GM21576 (cell line): ENCODE measurements around the gene PJA2.
"Not testable (repeated sequence)": the region's sequence is repeated elsewhere in the genome, so short reads cannot be mapped to it uniquely, and the experiment has no call there.

Experiments used
- ATAC-seq: cut with Tn5 transposase; IDR thresholded peaks from one replicate; pipeline ENCODE4 v1.9.1; 2021; ENCODE audit warnings: mild to moderate bottlenecking, moderate library complexity; ENCODE audit not compliant: unreplicated experiment

The PJA2 gene, protein sequence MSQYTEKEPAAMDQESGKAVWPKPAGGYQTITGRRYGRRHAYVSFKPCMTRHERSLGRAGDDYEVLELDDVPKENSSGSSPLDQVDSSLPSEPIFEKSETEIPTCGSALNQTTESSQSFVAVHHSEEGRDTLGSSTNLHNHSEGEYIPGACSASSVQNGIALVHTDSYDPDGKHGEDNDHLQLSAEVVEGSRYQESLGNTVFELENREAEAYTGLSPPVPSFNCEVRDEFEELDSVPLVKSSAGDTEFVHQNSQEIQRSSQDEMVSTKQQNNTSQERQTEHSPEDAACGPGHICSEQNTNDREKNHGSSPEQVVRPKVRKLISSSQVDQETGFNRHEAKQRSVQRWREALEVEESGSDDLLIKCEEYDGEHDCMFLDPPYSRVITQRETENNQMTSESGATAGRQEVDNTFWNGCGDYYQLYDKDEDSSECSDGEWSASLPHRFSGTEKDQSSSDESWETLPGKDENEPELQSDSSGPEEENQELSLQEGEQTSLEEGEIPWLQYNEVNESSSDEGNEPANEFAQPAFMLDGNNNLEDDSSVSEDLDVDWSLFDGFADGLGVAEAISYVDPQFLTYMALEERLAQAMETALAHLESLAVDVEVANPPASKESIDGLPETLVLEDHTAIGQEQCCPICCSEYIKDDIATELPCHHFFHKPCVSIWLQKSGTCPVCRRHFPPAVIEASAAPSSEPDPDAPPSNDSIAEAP

DNA sequence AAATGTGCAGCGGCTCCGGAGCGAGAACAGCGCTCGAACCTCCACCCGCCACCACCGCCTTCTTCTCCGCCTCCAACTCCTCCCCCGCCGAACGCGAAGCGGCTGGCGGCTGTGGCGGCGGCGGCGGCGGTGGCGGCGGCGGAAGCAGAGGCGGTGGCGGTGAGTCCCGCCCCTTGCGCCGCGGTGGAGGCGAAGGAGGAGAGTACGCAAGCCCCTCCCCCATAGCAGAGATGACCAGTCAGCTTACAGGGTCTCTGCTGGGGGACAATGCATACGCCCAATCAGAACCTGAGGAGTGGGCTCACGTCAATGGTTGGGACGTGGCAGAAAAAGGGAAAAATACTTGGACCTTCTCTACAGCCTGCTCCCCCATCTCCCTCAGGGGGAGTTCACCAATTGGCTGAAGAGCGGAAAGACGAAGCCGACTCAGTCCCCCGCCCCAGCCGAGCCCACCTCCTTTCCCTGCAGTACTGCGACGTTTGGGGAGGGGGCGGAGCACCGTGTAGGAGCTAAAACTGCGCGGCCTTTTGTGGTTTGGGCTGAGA lies at the start of gene PJA2:
TSS of gene PJA2 (minus strand) at position 131 of the 545 bp plus-strand sequence. CDS start 26,541 bp downstream, outside the sequence.
- ATAC-seq, result peak; percentile 79

- peak; percentile 100 for ATAC-seq
Measured at GRCh38 chr5:109455598-109456096, 45.9 kb upstream of the PJA2 start.

DNA sequence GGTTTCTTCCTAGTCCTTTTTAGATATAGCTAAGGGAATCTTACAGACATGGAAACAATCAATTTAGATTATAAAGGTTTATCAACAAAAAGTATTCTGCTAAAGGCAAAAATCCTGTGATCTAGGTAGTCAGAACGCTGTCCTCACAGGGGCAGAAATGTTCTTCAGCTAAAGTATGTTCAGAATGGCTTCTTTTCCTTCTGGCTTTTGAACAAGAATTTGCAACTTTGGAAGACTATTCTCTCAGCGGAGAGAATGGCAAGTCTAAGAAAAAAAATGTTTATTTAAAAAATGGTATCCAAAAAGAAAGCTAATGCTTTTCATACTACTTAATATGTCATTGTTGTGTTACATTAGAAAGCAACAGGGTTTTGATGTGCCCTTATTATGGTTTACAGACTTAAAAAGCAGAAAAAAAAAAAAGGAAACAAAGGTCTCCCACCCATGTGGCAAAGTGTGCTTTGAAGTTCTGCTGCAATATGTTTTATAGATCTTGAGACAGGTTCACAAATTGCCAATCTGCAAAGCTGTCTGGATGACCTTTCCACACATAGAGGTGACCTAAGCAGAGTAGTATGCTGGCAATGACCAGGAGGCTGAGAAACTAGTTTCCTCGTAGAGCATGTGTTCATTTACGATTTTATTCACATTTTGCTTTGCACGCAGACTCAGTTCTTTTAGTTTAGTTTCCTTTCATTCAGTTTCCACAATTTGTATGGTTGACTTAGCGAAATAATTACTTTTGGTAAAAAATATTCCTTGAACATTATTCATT lies 45.1 kb upstream of the PJA2 start:
- no peak for ATAC-seq

DNA sequence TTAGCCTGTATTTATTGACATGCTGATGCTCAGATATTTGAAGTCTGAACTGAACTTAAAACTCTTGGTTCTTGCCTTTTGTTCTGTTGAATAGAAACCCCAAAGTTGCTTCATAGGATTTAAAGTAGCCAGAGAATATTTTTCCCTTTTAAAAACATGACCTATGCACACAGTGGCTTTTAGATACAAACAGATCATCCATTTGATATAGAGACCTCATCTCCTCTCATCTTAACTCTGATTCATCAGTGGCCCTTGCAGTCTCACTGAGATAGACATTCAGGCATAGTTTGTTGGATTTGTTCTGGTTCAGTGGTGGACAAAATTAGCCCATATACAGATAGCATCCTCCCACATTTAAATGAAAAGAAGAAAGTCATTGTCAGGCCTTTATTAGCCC lies 43.5 kb upstream of the PJA2 start:
- ATAC-seq, result no peak

DNA sequence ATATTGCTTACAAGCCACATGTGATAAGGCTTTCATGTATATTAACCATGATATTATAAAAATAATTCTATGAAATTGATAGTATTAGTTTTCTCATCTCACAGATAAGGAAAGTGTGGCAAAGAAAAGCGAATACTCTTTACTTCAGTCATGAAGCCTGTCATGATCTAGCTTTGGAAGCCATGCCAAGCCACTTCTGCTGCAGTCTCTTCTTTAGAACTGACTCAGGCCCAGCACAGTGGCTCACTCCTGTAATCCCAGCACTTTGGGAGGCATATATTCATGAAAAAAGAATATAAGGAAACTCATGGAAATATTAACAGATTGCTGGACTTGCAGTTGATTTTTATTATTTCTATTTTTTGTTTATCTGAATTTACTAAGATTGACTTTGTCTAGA lies 42.9 kb upstream of the PJA2 start:
- no peak for ATAC-seq

- ATAC-seq, result no peak
Measured at GRCh38 chr5:109451146-109451545, 41.4 kb upstream of the PJA2 start.

DNA sequence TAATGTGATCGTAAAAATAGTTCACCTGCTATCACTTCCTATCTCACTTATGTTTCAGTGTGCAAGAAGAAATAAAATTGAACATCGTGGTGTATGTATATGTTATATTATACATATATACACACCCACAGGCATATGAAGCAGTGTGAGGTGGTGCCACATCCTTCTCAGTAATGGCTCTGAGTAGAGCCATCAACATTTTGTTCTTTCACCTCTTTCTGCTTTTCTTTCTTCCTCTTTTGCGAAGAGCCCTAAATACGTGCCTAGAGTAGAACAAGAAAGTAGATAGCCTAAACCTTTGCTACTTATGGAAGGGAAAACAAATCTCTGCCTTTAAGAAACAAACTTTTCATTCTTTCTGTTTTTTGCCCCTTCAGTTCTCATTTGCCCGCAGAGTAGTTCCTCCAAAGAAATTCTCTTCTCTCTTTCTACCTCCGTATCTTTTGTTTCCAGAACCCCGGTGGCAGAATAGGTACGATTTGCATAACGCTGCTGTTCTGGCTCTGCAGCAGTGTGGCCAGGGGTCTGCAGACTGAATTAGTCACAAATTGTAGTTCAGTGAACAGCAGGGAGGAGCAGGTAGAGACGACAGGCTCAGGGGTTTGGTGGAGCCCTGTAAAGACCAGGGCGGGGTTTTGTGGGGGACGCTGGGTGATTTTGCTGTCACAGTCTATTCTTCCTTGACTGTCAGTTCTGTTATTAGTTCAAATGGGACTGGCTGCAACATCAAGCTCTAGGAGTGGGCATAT lies 40.5 kb upstream of the PJA2 start:
- no peak for ATAC-seq

DNA sequence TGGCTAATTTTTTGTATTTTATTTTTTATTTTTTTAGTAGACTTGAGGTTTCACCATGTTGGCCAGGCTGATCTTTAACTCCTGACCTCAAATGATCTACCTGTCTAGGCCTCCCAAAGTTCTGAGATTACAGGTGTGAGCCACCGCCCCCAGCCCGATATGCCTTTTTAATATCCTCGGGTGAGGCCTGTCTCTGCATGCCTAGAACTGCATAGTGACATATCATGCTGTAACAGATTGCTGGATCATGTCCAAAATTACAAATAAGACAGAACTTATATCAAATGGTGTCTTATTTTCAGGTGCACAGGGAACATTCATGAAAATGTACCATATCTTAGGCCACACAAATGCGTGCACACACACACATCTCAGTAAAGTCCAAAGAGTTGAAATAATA lies 39.1 kb upstream of the PJA2 start:
- ATAC-seq, result no peak

DNA sequence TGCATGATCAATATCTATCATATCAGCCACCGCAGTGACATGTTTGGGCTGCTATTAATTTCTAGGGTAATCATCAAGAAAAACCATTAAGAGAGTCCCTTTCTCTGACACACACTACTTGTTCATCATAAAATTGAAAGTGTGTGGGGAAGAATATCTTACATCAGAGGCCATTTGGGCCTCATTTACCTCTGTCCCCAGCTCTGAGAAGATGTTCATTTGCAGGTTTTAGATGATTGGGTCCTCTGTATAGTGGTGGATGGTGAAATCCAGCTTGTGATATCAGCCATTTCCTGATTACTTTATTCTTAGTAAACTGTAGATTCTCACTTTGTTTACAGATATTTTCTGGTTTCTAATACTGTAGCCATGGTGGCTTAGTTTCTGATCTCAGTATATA lies 29.8 kb upstream of the PJA2 start:
- no peak for ATAC-seq

- no peak for ATAC-seq
Measured at GRCh38 chr5:109426075-109426474, 16.3 kb upstream of the PJA2 start.

GRCh38 chr5:109425521-109425920 lies 15.7 kb upstream of the PJA2 start:
- not testable (repeated sequence) for ATAC-seq

DNA sequence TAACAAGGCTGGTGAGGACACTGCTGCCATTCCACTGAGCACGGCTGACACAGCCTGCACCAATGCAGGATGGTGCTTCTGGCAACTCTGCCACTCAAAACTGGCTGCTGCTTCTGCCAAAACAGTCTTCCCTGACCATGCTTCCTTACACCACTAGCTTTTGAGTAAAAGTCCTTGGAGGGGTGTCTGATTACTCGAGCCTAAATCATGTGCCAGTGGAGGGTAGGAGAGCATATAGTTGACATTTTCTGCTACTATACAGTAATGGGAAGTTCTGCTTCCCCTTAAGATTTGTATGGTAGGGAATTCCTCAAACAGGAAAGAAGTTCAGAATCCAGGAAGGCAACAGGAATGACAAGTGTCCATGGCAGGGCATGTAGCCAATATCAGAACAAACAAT lies 12.2 kb upstream of the PJA2 start:
- no peak for ATAC-seq

- ATAC-seq, result no peak
Measured at GRCh38 chr5:109418712-109419352, 9.1 kb upstream of the PJA2 start.

GRCh38 chr5:109416882-109417281 lies 7.1 kb upstream of the PJA2 start:
- ATAC-seq, result no peak

DNA sequence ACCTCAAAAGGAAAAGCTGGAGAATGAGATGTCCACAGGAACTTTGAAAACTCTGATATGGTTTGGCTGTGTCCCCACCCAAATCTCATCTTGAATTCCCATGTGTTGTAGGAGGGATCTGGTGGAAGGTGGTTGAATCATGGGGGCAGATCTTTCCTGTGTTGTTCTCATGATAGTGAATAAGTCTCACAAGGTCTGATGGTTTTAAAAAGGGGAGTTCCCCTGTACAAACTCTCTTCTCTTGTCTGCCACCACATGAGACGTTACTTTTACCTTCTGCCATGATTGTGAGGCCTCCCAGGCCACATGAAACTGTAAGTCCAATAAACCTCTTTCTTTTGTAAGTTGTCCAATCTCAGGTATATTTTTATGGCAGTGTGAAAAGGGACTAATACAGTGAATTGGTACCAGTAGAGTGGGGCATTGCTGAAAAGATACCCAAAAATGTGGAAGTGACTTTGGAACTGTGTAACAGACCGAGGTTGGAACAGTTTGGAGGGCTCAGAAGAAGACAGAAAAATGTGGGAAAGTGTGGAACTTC lies 4.2 kb upstream of the PJA2 start:
- not testable (repeated sequence) for ATAC-seq

- ATAC-seq, result no peak
Measured at GRCh38 chr5:109413458-109413857, 3.7 kb upstream of the PJA2 start.

GRCh38 chr5:109412981-109413402 lies 3.2 kb upstream of the PJA2 start:
- no peak for ATAC-seq

GRCh38 chr5:109411627-109412026 lies 1.9 kb upstream of the PJA2 start:
- no peak for ATAC-seq

DNA sequence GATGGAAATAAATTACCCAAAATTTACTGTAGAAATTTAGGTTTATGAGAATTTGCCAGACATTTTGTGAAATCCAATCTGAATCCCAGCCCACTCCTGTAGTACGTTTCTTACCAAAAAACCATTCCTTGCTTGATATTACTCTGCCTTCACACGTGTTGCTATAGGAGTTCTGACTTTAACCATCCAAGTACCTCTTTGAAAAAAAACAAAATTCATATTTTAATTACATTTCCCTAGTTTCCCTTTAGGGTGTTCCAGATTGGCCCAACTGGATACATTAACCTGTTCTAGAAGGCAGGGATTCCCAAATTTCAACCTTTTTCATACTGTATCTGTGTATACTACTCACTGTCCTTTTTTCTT lies 1.4 kb upstream of the PJA2 start:
- ATAC-seq, result no peak
